Neural crest cell (in vitro differentiated cells): ENCODE measurements around the gene MED28. TPM values are rescaled to one million over a fixed set of nuclear protein-coding genes. Genes with fewer than 3 reads are reported as not detected.

ENCODE experiments used
- DNase-seq: peaks from one replicate; pipeline ENCODE4 v3.0.0; 2021; ENCODE audit warnings: low read depth, mixed read lengths, low spot score
- H3K27ac Mint-ChIP-seq: one replicate; pipeline ENCODE4 v1.8.0; 2021; ENCODE audit warnings: mild to moderate bottlenecking, mixed read lengths; ENCODE audit not compliant: unreplicated experiment
- H3K27me3 Mint-ChIP-seq: 2 replicates; pipeline ENCODE4 v1.8.0; 2021; ENCODE audit warnings: low read depth, mild to moderate bottlenecking, mixed read lengths
- H3K36me3 Mint-ChIP-seq: 2 replicates; pipeline ENCODE4 v1.8.0; 2021; ENCODE audit warnings: low read depth, mild to moderate bottlenecking, mixed read lengths
- H3K4me1 Mint-ChIP-seq: 2 replicates; pipeline ENCODE4 v1.8.0; 2021; ENCODE audit warnings: mixed read lengths
- H3K4me3 Mint-ChIP-seq: one replicate; pipeline ENCODE4 v1.8.0; 2021; ENCODE audit warnings: mild to moderate bottlenecking, mixed read lengths
- H3K9me3 Mint-ChIP-seq: 2 replicates; pipeline ENCODE4 v1.8.0; 2021; ENCODE audit warnings: mixed read lengths
- CTCF ChIP-seq: fragments of 200-600 bp; sonication (generic); conservative IDR thresholded peaks from 2 replicates; pipeline ENCODE4 v1.5.0; 2021; ENCODE audit warnings: antibody characterized with exemption, mild to moderate bottlenecking
- total RNA-seq: library from RNA; stranded (reverse); gene quantifications from 2 replicates; pipeline ENCODE4 v1.2.1, GENCODE V29; 2021

MED28 gene
- total RNA-seq, 1 donor from 2014 or later: 97.8 TPM

- peak overlapping the region; percentile 60 for H3K4me3 Mint-ChIP-seq
- H3K4me1 Mint-ChIP-seq: peaks cover 29% of the 10 kb centered on the region
- TF ChIP-seq CTCF: no peak
- no peaks in the 10 kb centered on the region for H3K27me3 Mint-ChIP-seq
- no peak for DNase-seq
- peak overlapping the region; percentile 9 for H3K27ac Mint-ChIP-seq
- no peaks in the 10 kb centered on the region for H3K9me3 Mint-ChIP-seq
- peaks cover 13% of the 10 kb centered on the region for H3K36me3 Mint-ChIP-seq
These were observed 4.5 kb downstream of the MED28 start for GRCh38 chr4:17618926-17619325.

- peak overlapping the region; percentile 9 for H3K27ac Mint-ChIP-seq
- H3K36me3 Mint-ChIP-seq: peaks cover 19% of the 10 kb centered on the region
- no peaks in the 10 kb centered on the region for H3K9me3 Mint-ChIP-seq
- peaks cover 23% of the 10 kb centered on the region for H3K4me1 Mint-ChIP-seq
- no peak for TF ChIP-seq CTCF
- no peaks in the 10 kb centered on the region for H3K27me3 Mint-ChIP-seq
- peak overlapping the region; percentile 21 for H3K4me3 Mint-ChIP-seq
- DNase-seq: no peak
These were observed 5.1 kb downstream of the MED28 start for GRCh38 chr4:17619416-17620105.

GRCh38 chr4:17623451-17624001, 9.1 kb downstream of the MED28 start:
- peak overlapping the region; percentile 57 for H3K27ac Mint-ChIP-seq
- DNase-seq: no peak
- H3K27me3 Mint-ChIP-seq: no peaks in the 10 kb centered on the region
- H3K4me3 Mint-ChIP-seq: no peak overlapping the region
- H3K36me3 Mint-ChIP-seq: peaks cover 31% of the 10 kb centered on the region
- no peak for TF ChIP-seq CTCF
- no peaks in the 10 kb centered on the region for H3K9me3 Mint-ChIP-seq
- peaks cover 5% of the 10 kb centered on the region for H3K4me1 Mint-ChIP-seq

GRCh38 chr4:17624821-17625220, 10.4 kb downstream of the MED28 start:
- no peak overlapping the region for H3K4me3 Mint-ChIP-seq
- peak overlapping the region; percentile 47 for H3K27ac Mint-ChIP-seq
- no peaks in the 10 kb centered on the region for H3K27me3 Mint-ChIP-seq
- H3K4me1 Mint-ChIP-seq: no peaks in the 10 kb centered on the region
- TF ChIP-seq CTCF: no peak
- no peaks in the 10 kb centered on the region for H3K9me3 Mint-ChIP-seq
- DNase-seq: no peak
- peaks cover 35% of the 10 kb centered on the region for H3K36me3 Mint-ChIP-seq

GRCh38 chr4:17630228-17630627, 15.8 kb downstream of the MED28 start:
- Mint-ChIP-seq H3K27ac (no peak overlapping the region), H3K4me3 (no peak overlapping the region), H3K9me3 (no peaks in the 10 kb centered on the region), H3K36me3 (peaks cover 29% of the 10 kb centered on the region), H3K27me3 (no peaks in the 10 kb centered on the region), H3K4me1 (no peaks in the 10 kb centered on the region)
- no peak for TF ChIP-seq CTCF
- no peak for DNase-seq
